GM12801 (cell line): ENCODE results near the gene GPRIN2.

Experiments
- CTCF ChIP-seq: IDR thresholded peaks from one replicate; pipeline ENCODE4 v1.5.1; 2011; ENCODE audit warnings: control low read depth; ENCODE audit not compliant: insufficient read length; ENCODE audit errors: extremely low read depth

GPRIN2 gene

DNA sequence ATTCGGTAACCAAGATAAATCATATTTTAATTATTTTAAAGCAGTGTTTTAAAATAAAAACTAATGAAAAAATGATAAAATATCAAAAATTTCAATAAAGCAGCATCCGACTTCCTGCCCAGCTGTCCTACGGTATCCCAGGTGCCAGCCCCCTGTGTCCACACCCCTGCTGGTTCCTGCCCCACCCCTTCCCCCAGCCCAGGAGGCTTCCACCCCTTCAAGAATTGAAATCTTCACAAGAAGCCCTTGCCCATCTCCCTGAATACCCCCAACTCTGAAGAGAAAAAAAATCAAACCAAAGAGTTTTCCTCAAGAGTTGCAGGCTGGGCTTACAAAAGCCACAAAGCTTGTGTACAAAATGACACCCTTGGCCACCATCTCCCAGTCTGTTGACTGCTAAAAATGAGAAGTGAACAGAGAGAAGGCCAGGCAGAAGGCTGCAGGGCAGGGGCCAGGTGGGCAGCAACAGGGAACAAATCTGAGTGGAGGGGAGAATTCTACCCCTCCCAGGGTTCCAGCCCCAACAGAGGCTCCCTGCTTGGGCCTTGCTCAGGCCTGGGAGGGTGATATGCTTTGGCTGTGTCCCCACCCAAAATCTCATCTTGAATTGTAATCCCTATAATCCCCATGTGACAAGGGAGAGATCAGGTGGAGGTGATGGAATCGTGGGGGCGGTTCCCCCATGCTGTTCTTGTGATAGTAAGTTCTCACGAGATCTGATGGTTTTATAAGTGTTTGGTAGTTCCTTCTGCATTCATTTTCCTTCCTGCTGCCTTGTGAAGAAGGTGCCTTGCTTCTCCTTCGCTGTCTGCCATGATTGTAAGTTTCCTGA is 14.5 kb downstream of the GPRIN2 start:
- no peak for TF ChIP-seq CTCF

DNA sequence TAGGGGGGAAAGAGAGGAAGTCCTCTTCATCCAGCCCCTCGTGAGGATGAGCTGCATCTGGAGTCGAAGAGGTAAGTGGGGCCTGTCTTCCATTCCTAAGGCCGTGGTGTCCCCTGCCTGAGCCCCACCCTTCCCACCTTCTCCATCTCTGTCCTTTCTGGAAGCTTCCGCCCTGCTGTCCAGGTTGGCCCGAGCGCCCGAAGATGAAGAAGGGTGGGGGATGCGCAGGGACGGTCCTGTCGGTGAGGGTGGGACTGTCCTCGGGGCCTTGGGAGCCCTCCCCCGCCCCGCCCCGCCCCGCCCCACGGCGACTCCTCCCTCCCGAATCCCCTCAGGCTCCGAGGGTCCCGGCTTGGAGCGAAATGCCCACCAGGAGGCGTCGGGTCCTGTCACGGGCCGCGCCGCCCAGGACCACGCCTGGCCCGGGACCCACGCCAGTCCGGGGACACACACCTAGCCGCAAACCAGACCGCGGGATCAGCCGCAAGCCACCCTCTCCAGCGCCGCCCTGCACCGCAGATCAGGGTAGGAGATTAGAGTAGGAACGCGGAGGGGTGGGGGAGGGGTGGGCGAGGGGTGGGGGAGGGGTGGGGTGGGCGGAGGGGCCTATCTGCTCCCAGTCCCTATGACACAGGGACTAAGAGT is 15.3 kb downstream of the GPRIN2 start:
- no peak for TF ChIP-seq CTCF

DNA sequence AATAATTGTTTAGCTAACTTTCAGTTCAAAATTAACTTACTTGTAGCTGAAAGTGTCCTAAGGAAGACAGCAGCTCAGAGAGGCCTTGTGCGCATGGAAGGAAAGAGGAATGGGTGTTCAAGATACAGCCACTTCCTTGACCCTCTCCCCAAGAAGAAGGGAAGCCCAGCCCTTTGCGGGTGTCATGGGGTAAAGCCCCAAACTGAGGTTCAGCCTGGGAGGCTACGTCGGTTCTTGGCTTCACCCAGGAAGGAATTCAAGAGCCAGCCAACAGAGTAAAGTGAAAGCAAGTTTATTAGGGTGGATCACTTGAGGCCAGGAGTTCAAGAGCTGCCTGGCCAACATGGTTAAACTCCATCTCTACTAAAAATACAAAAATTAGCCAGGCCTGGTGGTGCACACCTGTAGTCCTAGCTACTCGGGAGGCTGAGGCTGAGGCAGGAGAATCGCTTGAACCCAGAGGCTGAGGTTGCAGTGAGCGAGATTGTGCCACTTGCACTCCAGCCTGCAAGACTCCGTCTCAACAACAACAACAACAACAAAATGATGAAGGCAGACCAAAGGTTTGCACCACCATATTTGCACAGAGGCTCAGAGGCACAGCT is 15.9 kb downstream of the GPRIN2 start:
- TF ChIP-seq CTCF, result no peak

GRCh38 chr10:46539596-46540411 is 16.7 kb downstream of the GPRIN2 start:
- TF ChIP-seq CTCF, result no peak

DNA sequence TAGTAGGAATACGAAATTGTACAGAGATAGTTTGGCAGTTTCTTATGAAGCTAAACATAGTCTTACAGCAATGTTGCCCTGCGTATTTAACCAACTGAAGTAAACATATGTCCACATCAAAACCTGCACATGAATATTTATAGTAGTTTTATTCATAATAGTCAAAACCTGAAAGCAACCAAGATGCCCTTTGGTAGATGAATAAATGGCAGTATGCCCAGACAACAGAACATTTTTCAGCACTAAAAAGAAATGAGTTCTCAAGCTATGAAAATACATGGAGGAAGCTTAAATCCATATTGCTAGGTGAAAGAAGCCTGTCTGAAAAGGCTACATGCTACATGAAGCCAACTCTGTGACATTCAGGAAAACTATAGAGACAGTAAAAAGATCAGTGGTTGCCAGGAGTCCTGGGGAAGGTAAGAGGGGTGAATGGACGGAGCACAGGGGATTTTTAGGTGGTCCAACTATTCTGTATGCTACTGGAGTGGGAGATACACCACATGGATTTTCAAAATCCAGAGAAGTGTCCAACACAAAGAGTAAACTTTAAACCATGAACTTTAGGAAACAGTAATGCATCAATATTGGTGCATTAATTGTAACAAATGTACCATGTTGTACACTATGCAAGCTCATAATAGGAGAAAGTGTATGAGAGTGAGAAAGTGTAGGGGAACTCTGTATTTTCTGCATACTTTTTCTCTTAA is 17.6 kb downstream of the GPRIN2 start:
- TF ChIP-seq CTCF, result no peak

- TF ChIP-seq CTCF, result no peak
Measured at GRCh38 chr10:46538155-46538554, 18.3 kb downstream of the GPRIN2 start.
